NCI-H2227 treated with DMSO at 0.1 percent for 48 hours (cell line): ENCODE data around the gene MTG1.

Source experiments
- DNase-seq: peaks from one replicate; lab custom pipeline; 2025; lab: John Stamatoyannopoulos, UW

The MTG1 gene

GRCh38 chr10:133394064-133394663 lies at the start of gene MTG1:
Gene MTG1 (plus strand): TSS chr10:133394157. CDS start chr10:133394221, 64 bp downstream.
- peak; percentile 70 for DNase-seq

DNA sequence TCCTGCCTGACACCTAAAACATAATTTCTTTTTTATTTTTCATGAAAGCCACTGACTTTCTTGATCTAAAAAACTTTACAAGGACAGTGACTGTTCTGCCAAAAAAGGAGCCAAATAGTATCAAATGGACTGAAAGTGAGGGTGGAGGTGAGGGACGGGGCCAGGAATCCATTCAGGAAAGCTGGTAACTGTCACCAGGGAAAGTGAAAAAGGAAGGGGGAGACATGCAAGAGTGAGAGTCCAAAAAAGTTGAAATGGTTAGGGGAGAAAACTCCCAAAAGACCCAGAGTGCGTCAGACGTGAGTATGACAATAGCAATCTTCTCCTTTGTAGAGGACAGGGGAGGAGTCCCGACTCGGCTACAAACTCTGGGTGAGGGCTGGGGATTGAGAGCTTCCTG lies 49.7 kb upstream of the MTG1 start:
- DNase-seq: no peak

GRCh38 chr10:133346413-133346812 lies 47.5 kb upstream of the MTG1 start:
- DNase-seq: no peak

- DNase-seq: no peak
Measured at GRCh38 chr10:133347710-133348517, 46.0 kb upstream of the MTG1 start.

- no peak for DNase-seq
Measured at GRCh38 chr10:133349160-133349568, 44.8 kb upstream of the MTG1 start.

DNA sequence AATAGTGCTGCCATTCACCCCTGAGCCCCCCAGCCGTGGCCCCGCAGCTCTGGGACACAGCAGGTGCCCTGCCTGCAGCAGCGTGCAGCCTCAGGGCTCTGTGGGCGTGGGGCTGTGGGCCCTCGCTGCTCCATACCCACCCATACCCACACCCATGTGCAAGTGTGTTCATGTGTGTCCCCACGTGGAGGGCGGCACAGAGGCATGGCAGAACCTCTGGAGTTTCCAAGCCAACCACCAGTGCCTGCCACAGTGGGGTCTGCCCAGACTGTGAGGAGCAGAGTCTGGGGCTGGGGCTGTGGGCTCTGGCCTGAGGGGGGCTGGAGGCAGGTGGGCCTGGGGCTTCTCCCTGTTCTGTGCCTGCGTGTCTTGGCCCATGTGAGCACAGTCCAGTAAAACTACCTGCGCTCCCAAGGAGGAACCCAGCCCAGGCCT lies 44.4 kb upstream of the MTG1 start:
- no peak for DNase-seq

DNA sequence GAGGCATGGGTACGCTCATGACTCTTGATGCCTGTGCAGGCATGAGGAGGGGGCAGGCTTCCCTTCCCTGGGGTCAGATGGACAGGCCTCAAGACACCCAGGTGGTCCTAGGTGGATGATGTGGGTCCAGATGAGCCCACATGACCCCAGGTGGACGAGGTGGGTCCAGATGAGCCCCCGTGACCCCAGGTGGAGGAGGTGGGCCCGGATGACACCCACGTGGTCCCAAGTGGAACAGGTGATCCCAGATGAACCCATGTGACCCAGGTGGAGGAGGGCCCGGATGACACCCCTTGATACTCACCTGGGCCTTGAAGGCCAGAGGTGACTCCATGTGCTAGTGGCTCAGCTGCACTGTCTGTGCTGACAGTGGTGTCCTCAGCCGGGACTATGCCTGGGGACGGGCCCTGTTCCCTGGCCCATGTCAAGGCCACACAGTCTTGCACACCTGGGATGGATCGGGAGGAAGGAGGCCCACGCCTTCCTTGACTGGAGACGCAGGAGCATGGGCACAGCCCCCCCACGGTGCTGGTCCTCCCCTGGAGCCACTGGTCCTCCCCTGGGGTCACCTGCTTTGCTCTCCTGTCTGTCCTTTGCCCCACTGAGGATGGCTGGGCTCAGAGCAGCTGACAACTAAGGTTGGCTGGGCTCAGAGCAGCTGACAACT lies 43.5 kb upstream of the MTG1 start:
- no peak for DNase-seq

DNA sequence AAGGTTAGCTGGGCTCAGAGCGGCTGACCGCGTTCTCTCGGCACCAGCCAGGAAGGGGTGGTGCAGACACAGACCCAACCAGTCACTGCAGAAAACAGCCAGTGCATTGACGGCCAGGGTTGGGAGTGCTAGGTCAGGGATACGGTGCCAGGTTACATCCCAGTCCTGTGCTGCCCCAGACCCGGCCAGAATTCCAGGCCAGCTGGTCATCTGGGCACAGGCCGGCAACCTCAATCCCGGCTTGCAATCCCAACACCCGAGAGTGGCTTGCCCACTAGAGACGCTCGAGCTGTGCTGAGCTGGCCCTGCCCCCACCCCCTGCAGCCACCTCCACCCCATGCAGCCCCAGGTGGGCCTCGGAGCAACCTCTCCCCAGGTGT lies 43.0 kb upstream of the MTG1 start:
- DNase-seq: no peak

- DNase-seq: no peak
Measured at GRCh38 chr10:133351408-133352318, 42.3 kb upstream of the MTG1 start.

- no peak for DNase-seq
Measured at GRCh38 chr10:133353202-133353959, 40.6 kb upstream of the MTG1 start.

- DNase-seq: no peak
Measured at GRCh38 chr10:133353988-133354605, 39.9 kb upstream of the MTG1 start.

DNA sequence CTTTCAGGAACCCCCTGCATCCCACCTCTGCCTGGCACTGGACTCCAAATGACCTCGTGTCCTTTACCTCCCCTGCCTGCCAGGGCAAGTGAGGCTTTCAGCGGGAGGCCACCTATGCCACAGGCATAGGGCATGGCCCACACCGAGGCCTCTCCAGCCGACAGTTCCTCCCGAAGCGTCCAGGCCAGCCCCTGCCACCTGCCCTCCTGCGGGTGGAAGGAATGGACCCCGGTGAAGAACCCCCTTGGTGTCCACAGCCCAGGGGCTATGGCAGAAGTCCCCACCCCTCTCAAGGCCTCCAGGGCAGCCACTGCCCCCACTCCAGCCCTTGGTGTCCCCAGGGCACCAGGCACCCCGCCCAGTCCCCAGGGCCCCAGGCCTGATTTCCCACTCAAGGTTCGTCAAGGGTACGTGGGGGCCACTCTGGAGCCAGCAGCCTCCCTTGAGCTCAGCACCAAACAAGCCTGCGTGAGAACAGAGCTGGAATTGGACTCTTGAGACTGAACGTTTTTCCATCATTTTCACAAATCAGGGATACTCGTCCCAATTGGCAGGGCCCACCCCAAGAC lies 39.2 kb upstream of the MTG1 start:
- no peak for DNase-seq

DNA sequence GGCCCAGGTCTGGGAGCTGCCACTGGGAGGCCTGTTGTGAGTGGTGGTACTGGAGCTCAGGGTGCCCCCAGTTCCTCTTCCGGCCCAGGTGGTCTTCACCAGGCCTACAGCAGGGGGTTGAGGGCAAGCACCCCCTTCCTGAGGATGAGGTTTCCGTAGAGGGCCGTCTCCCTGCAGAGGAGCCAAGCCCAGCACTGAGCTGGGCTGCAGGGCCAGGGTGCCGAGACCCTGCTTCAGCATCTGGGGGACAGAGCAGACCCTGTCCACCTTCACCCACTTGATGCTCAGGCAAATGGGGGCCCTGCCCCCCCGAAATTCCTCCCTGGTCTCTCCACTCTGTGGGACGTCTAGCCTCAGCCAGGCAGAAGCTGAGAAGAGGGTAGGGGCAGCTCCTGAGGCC lies 38.7 kb upstream of the MTG1 start:
- DNase-seq: no peak

- DNase-seq: no peak
Measured at GRCh38 chr10:133355991-133356390, 38.0 kb upstream of the MTG1 start.

DNA sequence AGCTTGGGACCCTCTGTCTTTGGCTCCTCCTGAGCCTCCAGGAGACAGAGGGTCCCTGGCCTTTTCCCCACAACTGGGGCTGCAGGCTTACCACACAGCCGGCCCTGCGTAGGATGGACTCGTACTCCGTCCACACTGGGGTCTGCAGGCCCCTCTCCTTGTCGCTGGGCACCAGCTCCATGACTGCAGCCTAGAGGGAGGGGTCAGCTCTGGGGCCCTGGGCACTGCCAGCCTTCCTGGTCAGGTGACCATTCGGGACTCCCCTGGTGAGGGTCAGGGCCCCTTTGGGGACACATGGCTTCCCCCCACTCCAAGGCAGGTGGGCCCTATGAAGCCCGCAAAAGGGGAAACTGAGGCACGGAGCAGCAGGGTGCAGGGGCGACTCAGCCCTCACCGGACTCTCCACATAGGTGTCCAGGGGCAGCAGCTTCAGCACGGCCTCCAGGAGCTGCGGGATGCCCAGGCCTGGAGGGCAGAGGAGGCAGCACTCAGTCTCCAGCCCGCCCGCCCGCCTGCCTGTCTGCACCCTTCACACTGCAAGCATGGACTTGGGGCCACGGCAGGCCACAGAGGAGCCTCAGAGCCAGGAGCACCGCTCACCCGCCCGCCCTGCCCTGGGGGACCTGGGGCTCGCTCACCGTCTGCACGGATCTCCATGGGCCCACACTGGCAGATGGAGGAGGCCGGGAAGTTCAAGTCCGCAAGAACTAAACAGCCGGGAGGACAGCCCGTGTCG lies 37.2 kb upstream of the MTG1 start:
- no peak for DNase-seq

DNA sequence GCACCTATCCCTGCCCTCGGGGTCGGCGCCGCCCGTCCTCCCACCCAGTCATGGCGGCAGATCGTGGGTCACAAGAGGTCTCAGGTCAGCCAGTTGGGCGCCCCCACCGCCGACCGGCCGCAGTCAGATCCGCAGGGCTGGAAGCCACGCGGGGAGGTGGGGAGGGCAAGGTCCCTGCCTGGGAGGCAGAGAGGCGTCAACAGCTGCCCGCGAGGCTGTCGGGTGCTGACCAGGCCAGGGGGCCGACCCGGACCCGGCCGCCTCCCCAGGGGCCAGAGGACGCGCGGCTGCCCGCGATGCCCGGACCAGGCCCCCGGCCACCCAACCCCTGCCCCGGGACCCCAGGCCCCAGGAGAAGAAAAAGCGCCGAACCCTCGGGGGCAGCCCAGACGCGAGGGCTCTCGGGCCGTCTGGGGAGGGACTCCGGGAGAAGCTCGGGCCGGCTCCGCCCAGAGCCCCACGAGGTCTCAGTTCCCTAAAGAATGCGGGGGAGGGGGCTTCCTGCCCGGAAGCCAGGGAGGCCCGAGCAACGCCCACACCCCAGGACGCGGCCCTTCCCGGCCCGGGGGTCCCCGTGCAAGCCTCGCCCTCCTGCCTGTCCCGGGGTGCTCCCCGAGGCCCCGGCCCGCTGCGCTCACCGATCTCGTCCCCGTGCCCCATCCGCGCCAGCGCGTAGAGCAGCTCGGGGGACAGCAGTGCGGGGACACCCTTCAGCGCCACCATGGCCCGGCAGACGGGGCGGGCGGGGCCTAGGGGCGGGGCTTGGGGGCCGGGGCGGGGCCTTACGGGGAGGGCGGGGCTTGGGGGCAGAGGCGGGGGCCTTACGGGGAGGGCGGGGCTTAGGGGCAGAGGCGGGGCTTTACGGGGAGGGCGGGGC lies 36.4 kb upstream of the MTG1 start, which contains the start of gene FUOM:
TSS of gene FUOM (minus strand) at position 735 of the 877 bp plus-strand sequence. CDS start at position 723, 12 bp downstream.
- peak; percentile 1 for DNase-seq

DNA sequence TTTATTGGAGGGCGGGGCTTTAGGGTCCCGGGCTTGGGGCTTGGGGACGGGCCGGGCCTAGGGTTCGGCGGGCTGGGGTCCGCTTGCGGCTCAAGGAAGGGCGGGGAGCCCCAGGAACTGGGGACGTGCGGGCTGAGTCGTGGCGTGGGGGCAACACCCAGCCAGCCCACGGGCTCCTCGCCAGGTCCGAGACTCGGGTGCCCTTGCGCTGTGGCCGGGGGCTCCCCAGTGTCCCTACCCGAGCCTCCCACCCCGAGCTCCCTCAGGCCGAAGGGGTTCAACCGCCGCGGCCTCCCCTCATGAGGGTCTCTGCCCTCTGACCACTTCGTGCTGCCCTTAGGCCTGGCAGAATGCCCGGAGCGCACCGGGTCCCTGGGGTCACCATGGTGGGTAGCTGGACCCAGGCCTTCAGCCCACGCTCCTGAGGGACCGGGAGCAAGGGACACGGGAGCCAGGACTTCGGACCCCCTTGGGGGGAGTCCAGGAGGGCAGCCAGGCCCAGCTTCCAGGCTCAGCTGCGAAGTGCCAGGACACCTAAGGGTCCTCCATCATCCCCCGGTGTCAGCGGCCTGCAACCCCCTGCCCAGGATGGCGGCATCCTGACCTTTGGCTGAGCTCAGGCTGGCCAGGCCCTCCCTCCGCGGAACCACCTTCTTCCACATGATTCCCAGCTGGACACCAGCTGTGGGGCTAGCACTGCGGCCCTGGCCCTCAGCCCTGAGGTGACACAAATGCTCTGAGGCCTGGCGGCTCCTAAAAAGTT lies 35.6 kb upstream of the MTG1 start:
- DNase-seq: no peak

- no peak for DNase-seq
Measured at GRCh38 chr10:133358925-133359310, 35.0 kb upstream of the MTG1 start.
